ENCODE data around the gene NEDD8. TPM values are rescaled to one million over a fixed set of nuclear protein-coding genes. Genes with fewer than 3 reads are reported as not detected.

NEDD8 gene
- total RNA-seq, 1 experiment from 2014 or later = 214 TPM

GRCh38 chr14:24228902-24229301 is 3.3 kb downstream of the NEDD8 start:
- Mint-ChIP-seq H3K27me3 (ENCODE audit: low read depth) (no peaks in the 10 kb centered on the region), H3K4me3 (no peak overlapping the region; a peak in 1 of 5 replicates), H3K27ac (no peak overlapping the region), H3K4me1 (peaks cover 6 to 16% of the 10 kb centered on the region in 2 experiments), H3K36me3 (ENCODE audit: insufficient read depth in 1 of 3, low read depth in 3 of 3) (peaks cover 7 to 24% (median 18%) of the 10 kb centered on the region in 3 experiments; a peak in 6 of 7 replicates), H3K9me3 (no peaks in the 10 kb centered on the region)
- no peak for DNase-seq
- Histone ChIP-seq H2BK15ac (ENCODE audit: low read depth, low read length) (no peak overlapping the region), H2BK20ac (ENCODE audit: low read depth, low read length, poor library complexity, severe bottlenecking) (no peak overlapping the region), H3K14ac (ENCODE audit: insufficient read depth, low read length) (no peak overlapping the region), H3T11ph (ENCODE audit: low read length) (no peak overlapping the region), H3K79me2 (ENCODE audit: insufficient read depth, low read length) (peaks cover 5% of the 10 kb centered on the region; the same call in 1 of the 2 replicates), H3K4ac (ENCODE audit: low read depth, low read length) (no peak overlapping the region), H4K8ac (replicated peaks; ENCODE audit: insufficient read length, low read depth, low read length) (no peak overlapping the region), H3K18ac (ENCODE audit: insufficient read length, low read depth, low read length) (no peak overlapping the region), H2AK5ac (ENCODE audit: insufficient read length, low read length) (no peak overlapping the region), H4K5ac (ENCODE audit: insufficient read length, low read depth, low read length) (no peak overlapping the region), H3K56ac (ENCODE audit: insufficient read length, low read depth, low read length) (no peak overlapping the region), H2BK120ac (ENCODE audit: low read depth, low read length, poor library complexity, severe bottlenecking) (no peak overlapping the region), H3K9me3 (ENCODE audit: control insufficient read depth, low read depth, low read length) (no peaks in the 10 kb centered on the region), H3K27me3 (ENCODE audit: insufficient read depth, low read length) (no peaks in the 10 kb centered on the region), H3K23ac (ENCODE audit: insufficient read length, low read depth, low read length) (no peak overlapping the region), H2BK5ac (ENCODE audit: insufficient read length, low read length) (no peak overlapping the region), H3K4me1 (ENCODE audit: insufficient read depth, low read length) (0 out of 2 replicates have a peak, but pooled peaks cover 6% of the 10 kb centered on the region), H3K9ac (ENCODE audit: extremely low read depth, insufficient read length, low read length) (no peak overlapping the region), H2AFZ (ENCODE audit: low read length) (no peak overlapping the region), H4K20me1 (ENCODE audit: control insufficient read depth, insufficient read depth, insufficient read length) (no peaks in the 10 kb centered on the region), H3K23me2 (ENCODE audit: insufficient read length, low read depth, low read length, poor library complexity, severe bottlenecking) (peaks cover 15% of the 10 kb centered on the region), H3K4me2 (ENCODE audit: insufficient read depth, insufficient read length, low read length) (no peak overlapping the region), H2BK12ac (ENCODE audit: insufficient read length, low read depth, low read length) (no peak overlapping the region), H4K91ac (ENCODE audit: insufficient read length, low read depth, low read length) (no peak overlapping the region), H3K79me1 (ENCODE audit: insufficient read depth, low read depth, low read length, poor library complexity, severe bottlenecking) (peaks cover 11% of the 10 kb centered on the region), H3K27ac (ENCODE audit: insufficient read length, low read depth, low read length) (no peak overlapping the region)
- no CpG with 5 or more reads among the region's 1 CpG for WGBS (ENCODE audit: extremely low coverage, insufficient read length, low lambda C conversion rate)
- TF ChIP-seq CTCF (conservative IDR thresholded peaks at IDR 0.05) = no peak
